Prostate gland (tissue), 2 donors: ENCODE data around the gene MAD1L1. TPM values are rescaled to one million over a fixed set of nuclear protein-coding genes. Genes with fewer than 3 reads are reported as not detected.

Experiments
- DNase-seq: peaks from one replicate; pipeline ENCODE4 v3.0.0-alpha.2; 2019; ENCODE audit warnings: low spot score
- H3K27ac ChIP-seq, 2 donors: fragments of 200-600 bp; sonication (generic); 2 replicates each; pipeline ENCODE4 v1.5.1; 2017 to 2019
- H3K27me3 ChIP-seq: fragments of 200-600 bp; sonication (generic); replicated peaks from 2 replicates; pipeline ENCODE4 v1.5.1; 2019; ENCODE audit not compliant: insufficient read depth
- H3K36me3 ChIP-seq, 2 donors: fragments of 200-600 bp; sonication (generic); 1 replicate in 1 of 2; 2 replicates in 1 of 2; pipeline versions ENCODE4 v1.5.1 to v1.8.1; 2017 to 2019
- H3K4me1 ChIP-seq: fragments of 200-600 bp; sonication (generic); replicated peaks from 2 replicates; pipeline ENCODE4 v1.5.1; 2019
- H3K4me3 ChIP-seq, 2 donors: fragments of 200-600 bp; sonication (generic); 2 replicates each; pipeline ENCODE4 v1.5.1; 2017 to 2019
- H3K9me3 ChIP-seq: fragments of 200-600 bp; sonication (generic); 2 replicates; pipeline ENCODE4 v1.5.1; 2017
- CTCF ChIP-seq, 4 experiments: fragments of 200-600 bp in 2 of 4; fragments of 450-650 bp in 2 of 4; sonication (generic) in 2 of 4; IDR thresholded peaks; 1 replicate in 3 of 4; 2 replicates in 1 of 4; pipeline ENCODE4 v1.5.1; 2016 to 2019; ENCODE audit warnings: antibody characterized with exemption in 4 of 4, mild to moderate bottlenecking in 2 of 4, moderate library complexity in 2 of 4
- POLR2A ChIP-seq: fragments of 450-650 bp; IDR thresholded peaks from one replicate; pipeline ENCODE4 v1.6.1; 2016; ENCODE audit warnings: antibody characterized with exemption, mild to moderate bottlenecking
- POLR2AphosphoS5 ChIP-seq: sonication (generic); formaldehyde crosslinking; IDR thresholded peaks from one replicate; pipeline ENCODE4 v1.6.1; 2017; ENCODE audit warnings: antibody characterized with exemption
- WGBS: methylation state at CpG from one replicate; pipeline ENCODE4 v1.1.5; 2018; 5-methylcytosine and 5-hydroxymethylcytosine counted together
- intact Hi-C: fragments of 100-400 bp; cut with DNase I; formaldehyde crosslinking; loops from one replicate; pipeline ENCODE4 v1.14.2; 2022
- total RNA-seq, 2 donors: library from RNA; depleted of rRNA; stranded (reverse); fragments of >200 nt; gene quantifications; one replicate each; pipeline ENCODE4 v1.1.0, GENCODE V29; 2016

MAD1L1 gene
- total RNA-seq, 2 donors from 2014 or later: 79.3 to 91.9 TPM

- intact Hi-C loops: no loop called here
- no peak for DNase-seq
- TF ChIP-seq POLR2AphosphoS5 (no peak), CTCF (IDR thresholded peaks at IDR 0.05) (no peak), POLR2A (no peak)
- Histone ChIP-seq H3K4me1 (no peaks in the 10 kb centered on the region), H3K9me3 (no peaks in the 10 kb centered on the region), H3K27ac (no peak overlapping the region), H3K27me3 (no peaks in the 10 kb centered on the region), H3K36me3 (no peaks in the 10 kb centered on the region), H3K4me3 (no peak overlapping the region)
- WGBS: 83% methylated on average over 39 of the region's 39 CpGs
These were observed 340.5 kb downstream of the MAD1L1 start for GRCh38 chr7:1892011-1892965.

- Histone ChIP-seq H3K27me3 (no peaks in the 10 kb centered on the region), H3K4me1 (no peaks in the 10 kb centered on the region), H3K27ac (no peak overlapping the region), H3K4me3 (no peak overlapping the region), H3K36me3 (no peaks in the 10 kb centered on the region), H3K9me3 (no peaks in the 10 kb centered on the region)
- intact Hi-C loops: no loop called here
- DNase-seq: no peak
- TF ChIP-seq POLR2AphosphoS5 (no peak), CTCF (IDR thresholded peaks at IDR 0.05) (no peak), POLR2A (no peak)
- WGBS: 94% methylated on average over 26 of the region's 26 CpGs
These were observed 342.2 kb downstream of the MAD1L1 start for GRCh38 chr7:1890289-1891235.

GRCh38 chr7:1889556-1890181, 343.1 kb downstream of the MAD1L1 start:
- DNase-seq: no peak
- Histone ChIP-seq H3K36me3 (no peaks in the 10 kb centered on the region), H3K27ac (no peak overlapping the region), H3K4me1 (no peaks in the 10 kb centered on the region), H3K4me3 (no peak overlapping the region), H3K9me3 (no peaks in the 10 kb centered on the region), H3K27me3 (no peaks in the 10 kb centered on the region)
- intact Hi-C loops: no loop called here
- TF ChIP-seq POLR2AphosphoS5 (no peak), CTCF (IDR thresholded peaks at IDR 0.05) (no peak), POLR2A (no peak)
- WGBS: 91% methylated on average over 12 of the region's 12 CpGs

- intact Hi-C loops: no loop called here
- TF ChIP-seq CTCF (IDR thresholded peaks at IDR 0.05) (no peak), POLR2A (no peak), POLR2AphosphoS5 (no peak)
These were observed 343.7 kb downstream of the MAD1L1 start for GRCh38 chr7:1889091-1889490.

More at GRCh38 chr7:1889091-1889490, 343.7 kb downstream of the MAD1L1 start:
- H3K4me3 ChIP-seq: no peak overlapping the region
- no peaks in the 10 kb centered on the region for H3K9me3 ChIP-seq
- no peaks in the 10 kb centered on the region for H3K4me1 ChIP-seq
- 91% methylated on average over 11 of the region's 11 CpGs for WGBS
- H3K27me3 ChIP-seq: no peaks in the 10 kb centered on the region
- DNase-seq: no peak
- H3K36me3 ChIP-seq: no peaks in the 10 kb centered on the region
- H3K27ac ChIP-seq: no peak overlapping the region
